HG02973 (cell line): ENCODE data around the gene PACRGL.

Experiments used
- ATAC-seq: cut with Tn5 transposase; IDR thresholded peaks from one replicate; pipeline ENCODE4 v1.9.1; 2021; ENCODE audit warnings: moderate library complexity; ENCODE audit not compliant: unreplicated experiment

PACRGL gene

GRCh38 chr4:20700007-20700761 lies at the start of gene PACRGL:
TSS of gene PACRGL (plus strand) at chr4:20700458. CDS start at chr4:20704482, 4,024 bp downstream.
- ATAC-seq: peak; percentile 100

GRCh38 chr4:20652226-20652885 lies 47.9 kb upstream of the PACRGL start:
- ATAC-seq: no peak

- no peak for ATAC-seq
These were observed 41.8 kb upstream of the PACRGL start for GRCh38 chr4:20658456-20658855.

- no peak for ATAC-seq
These were observed 37.4 kb upstream of the PACRGL start for GRCh38 chr4:20662851-20663250.

GRCh38 chr4:20666012-20666860 lies 34.0 kb upstream of the PACRGL start:
- no peak for ATAC-seq

- no peak for ATAC-seq
These were observed 28.0 kb upstream of the PACRGL start for GRCh38 chr4:20672262-20672661.

GRCh38 chr4:20675786-20676185 lies 24.5 kb upstream of the PACRGL start:
- ATAC-seq: no peak

GRCh38 chr4:20676501-20677197 lies 23.6 kb upstream of the PACRGL start:
- ATAC-seq: no peak

- no peak for ATAC-seq
These were observed 21.9 kb upstream of the PACRGL start for GRCh38 chr4:20678400-20678799.

GRCh38 chr4:20679951-20680350 lies 20.3 kb upstream of the PACRGL start:
- ATAC-seq: no peak

GRCh38 chr4:20680736-20681135 lies 19.5 kb upstream of the PACRGL start:
- no peak for ATAC-seq

GRCh38 chr4:20681271-20681670 lies 19.0 kb upstream of the PACRGL start:
- ATAC-seq: no peak

GRCh38 chr4:20682853-20683252 lies 17.4 kb upstream of the PACRGL start:
- no peak for ATAC-seq

GRCh38 chr4:20683766-20684165 lies 16.5 kb upstream of the PACRGL start:
- ATAC-seq: no peak

GRCh38 chr4:20684852-20685763 lies 15.2 kb upstream of the PACRGL start:
- no peak for ATAC-seq

GRCh38 chr4:20687864-20688263 lies 12.4 kb upstream of the PACRGL start:
- ATAC-seq: no peak

- ATAC-seq: no peak
These were observed 3.4 kb upstream of the PACRGL start for GRCh38 chr4:20696815-20697214.

GRCh38 chr4:20698382-20698781 lies 1.9 kb upstream of the PACRGL start:
- ATAC-seq: no peak

- ATAC-seq: no peak
These were observed 1.4 kb upstream of the PACRGL start for GRCh38 chr4:20698820-20699219.

GRCh38 chr4:20711335-20711734 lies 11.1 kb downstream of the PACRGL start:
- no peak for ATAC-seq
